Jurkat, Clone E6-1 (cell line): Measurements from ENCODE around the gene SNRPF. TPM values are rescaled to one million over a fixed set of nuclear protein-coding genes. Genes with fewer than 3 reads are reported as not detected.
"Not testable (repeated sequence)": the region's sequence is repeated elsewhere in the genome, so short reads cannot be mapped to it uniquely, and the experiment has no call there.

Experiments
- DNase-seq: peaks from one replicate; pipeline ENCODE4 v3.0.0-alpha.2; 2011; ENCODE audit warnings: low read depth, low spot score
- H3K4me3 ChIP-seq: 2 replicates; pipeline ENCODE4 v1.5.1; 2011; ENCODE audit warnings: mild to moderate bottlenecking, low read length, control low read depth, moderate library complexity
- polyA plus RNA-seq: library from polyadenylated mRNA; unstranded; fragments of >200 nt; gene quantifications from one replicate; pipeline ENCODE4 v1.2.1, GENCODE V29; 2012; ENCODE audit warnings: missing spikeins; ENCODE audit not compliant: insufficient read length, insufficient read depth

SNRPF gene
- 424 TPM for polyA plus RNA-seq

DNA sequence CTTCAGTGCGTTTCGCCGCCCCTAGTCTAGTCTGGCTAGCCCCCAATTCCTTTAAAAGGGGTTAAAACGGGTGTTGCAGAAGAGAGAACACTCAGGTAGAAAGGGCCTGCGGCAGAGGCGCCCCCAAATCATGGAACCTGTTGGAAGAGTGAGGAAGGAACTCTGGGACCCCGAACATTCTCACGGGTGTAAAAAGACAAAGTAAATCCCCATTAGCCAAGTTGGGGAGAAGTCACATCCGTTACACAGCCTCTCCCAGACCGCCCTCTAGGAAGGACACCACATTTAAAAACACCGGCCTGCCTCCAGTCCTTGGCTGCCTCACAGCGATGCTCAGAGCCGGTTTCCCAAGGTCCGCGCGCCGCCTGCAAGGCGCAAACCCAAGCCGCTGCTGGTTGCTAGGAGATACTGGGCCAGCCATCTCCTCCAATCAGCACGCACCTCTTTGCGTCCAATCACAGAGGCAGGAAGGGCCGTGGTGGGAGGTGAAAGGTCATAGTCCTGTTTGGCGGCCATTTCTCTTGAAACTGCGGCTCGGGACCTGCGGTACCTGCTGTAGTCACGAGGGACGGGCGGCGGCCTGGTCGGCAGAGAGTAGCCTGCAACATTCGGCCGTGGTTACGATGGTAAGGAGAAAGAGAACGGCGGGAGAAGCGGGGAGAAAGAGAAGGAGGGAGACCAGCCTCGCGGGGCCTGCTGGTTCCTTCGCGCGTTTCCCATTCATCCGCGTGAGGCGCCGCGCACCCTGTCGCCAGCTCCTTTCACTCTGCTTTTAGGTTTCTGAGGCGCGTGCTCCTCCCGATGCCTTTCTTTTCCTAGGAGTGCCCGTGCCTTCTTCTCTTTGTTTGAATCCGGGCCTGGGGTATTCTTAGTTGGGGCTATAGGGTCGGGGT, at the start of gene SNRPF:
Gene SNRPF (plus strand): TSS at position 502 of the 893 bp plus-strand sequence. CDS start 122 bp downstream, at position 624.
- DNase-seq, result peak; percentile 94
- peak within 1 kb of the TSS; percentile 98 for H3K4me3 ChIP-seq

DNA sequence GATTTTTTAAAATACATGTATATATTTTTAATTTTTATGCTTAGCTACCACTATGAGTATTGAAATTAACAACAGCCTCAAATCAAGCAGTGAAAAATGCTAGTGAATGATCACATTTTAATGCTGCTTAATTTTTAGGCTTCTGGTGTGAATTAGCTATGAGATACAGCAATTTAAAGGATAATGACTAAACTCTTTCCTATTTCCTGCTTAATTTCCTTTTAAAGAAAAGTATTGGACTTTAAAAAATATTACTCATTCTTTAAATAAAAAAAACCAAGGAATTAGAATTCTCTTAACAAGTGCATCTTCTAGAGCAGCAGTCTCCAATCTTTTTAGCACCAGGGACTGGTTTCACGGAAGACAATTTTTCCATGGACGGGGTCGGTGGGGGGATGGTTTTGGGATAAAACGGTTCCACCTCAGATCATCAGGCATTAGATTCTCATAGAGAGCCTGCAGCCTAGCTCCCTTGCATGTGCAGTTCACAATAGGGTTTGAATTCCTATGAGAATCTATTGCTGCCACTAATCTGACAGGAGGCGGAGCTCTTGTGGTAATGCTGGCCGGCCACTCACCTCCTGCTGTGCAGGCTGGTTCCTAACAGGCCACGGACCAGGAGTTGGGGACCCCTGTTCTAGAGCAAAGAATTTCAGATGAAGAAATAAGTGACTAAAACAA, 49.6 kb upstream of the SNRPF start:
- H3K4me3 ChIP-seq, result no peak overlapping the region
- no peak for DNase-seq

DNA sequence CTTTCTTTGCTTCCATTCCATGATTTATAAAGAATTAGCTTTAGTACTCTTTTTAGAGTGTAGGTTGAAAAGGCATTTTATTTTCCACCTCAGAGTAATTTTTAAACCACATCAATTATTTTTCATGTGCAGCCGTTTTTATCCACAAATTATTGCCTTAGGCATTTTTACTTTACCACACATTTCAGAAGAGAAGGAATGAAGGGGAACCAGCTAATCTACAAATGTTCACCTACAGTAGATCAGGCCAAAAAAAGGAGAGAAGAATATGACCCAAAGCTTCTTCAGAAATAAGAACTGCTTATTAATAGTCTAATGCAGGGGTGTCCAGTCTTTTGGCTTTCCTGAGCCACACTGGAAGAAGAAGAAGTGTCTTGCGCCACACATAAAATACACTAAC, 48.3 kb upstream of the SNRPF start:
- no peak overlapping the region for H3K4me3 ChIP-seq
- no peak for DNase-seq

DNA sequence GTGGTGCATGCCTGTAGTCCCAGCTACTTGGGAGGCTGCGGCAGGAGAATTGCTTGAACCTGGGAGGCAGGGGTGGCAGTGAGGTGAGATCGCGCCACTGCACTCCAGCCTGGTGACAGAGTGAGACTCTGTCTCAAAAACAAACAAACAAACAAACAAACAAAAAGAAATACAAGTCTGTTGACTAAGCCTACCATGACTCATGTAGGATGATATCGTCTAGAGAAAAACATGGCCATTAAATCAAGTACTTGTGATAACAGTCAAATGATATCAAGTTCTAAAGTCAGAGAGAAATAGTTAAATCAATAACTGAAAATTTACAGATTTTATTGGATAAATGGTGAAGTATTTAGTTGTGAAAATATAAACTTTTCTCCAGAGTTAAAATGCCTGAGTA, 46.6 kb upstream of the SNRPF start:
- DNase-seq, H3K4me3 ChIP-seq: not testable (repeated sequence)

DNA sequence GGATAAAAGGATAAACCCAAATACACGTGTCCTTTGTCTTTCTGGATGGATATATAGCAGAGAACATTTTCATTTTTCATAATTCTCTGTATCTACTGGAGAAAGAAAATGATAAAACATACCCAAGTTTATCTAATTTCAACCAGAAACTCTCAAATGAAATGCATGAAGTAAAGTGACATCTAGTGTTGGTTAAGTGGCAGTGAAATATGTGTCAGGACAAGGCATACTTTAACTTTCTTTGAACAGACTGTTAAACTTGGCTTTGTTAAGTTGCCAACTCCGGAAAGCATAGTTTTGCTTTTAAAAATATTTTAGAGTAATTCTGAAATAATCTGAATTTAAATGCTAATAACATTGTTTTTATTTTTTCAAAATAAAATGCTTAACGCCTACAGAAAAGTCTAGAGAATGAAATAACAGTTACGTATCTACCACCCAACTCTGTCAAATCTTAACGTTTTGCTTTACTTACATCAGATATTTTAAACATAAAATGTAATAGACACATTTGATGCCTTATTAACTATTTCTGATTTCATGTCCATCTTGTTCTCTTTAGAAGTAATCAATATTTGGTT, 43.0 kb upstream of the SNRPF start:
- H3K4me3 ChIP-seq, result no peak overlapping the region
- DNase-seq, result peak; percentile 24

DNA sequence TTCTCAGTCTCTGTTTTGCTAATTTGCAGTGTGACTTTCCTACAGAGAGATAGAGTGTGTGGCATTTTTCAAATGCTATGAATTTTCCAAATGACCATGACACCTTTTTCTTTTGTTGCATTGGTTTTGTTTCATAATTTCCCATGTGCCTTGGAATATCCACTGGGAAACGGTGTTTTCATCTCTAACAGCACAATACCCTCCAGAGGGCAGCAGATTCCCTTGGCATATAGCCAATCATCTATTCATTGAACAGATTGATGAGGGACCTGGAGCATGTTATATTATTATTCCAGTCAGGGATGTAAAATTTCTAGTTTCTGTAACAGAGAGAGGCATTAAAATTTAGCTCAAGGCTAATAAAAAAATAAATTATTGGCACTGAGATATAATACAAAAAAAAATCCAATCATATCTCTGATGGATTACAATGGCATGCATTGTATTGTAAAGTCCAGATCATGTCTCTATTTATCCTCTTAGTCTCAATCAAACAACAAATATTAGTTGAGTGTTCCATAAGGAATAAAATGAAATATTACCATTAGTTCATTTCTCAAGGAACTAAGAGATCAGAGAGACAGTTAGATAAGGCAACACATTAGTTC, 38.6 kb upstream of the SNRPF start:
- DNase-seq, result no peak
- H3K4me3 ChIP-seq, result no peak overlapping the region

DNA sequence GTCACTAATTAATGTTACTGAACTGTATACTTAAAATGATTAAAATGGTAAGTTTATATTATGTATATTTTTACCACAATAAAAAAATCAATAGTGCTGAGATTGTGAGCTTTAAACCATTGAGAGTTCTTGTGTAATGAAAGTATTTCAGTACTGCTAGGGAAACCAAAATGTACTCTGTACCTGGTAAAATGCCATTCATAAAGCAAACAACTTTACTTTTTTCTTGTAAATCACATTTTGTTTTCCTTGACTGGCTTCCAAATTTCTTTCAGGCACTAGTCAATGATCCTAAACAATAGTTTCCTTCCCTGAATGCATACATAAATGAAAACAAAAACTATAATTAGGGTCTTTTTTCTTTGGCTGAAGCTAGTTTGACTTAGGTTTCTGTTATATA, 29.4 kb upstream of the SNRPF start:
- DNase-seq, result no peak

DNA sequence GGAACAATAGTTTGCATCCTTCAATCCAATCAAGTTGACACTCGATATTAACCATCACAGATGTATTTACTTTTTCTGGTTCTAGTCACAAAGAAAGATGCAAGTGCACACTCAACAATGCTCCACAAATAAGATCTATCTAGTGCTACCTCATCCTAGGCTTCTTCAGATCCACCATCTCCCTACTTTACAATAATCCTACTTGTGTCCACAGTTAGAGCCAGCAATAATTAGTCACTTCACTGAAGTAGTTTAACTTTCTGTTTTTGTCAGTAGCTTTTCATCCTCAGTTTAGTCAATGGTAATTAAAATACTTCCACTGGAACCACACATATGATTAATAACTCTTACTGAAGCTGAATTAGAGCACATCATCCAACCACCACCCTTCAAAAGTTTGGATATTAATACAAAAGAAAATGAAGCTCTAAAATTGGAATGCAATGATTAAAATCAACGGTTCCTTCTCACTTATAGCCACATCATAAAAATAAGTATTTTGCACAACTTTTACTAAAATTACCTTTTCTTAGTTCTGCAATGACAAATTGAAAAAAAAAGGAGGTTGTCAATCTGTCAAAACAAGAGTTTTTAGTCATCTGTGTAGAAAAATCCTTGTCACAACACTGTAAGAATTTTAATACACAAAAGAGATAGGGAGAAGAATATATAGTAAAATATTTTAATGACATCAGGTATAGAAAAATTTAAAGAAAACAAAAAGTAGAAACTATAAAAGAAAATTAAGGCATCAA, 28.2 kb upstream of the SNRPF start:
- no peak for DNase-seq
- no peak overlapping the region for H3K4me3 ChIP-seq

More for the DNA sequence above, 29.4 kb upstream of the SNRPF start:
- H3K4me3 ChIP-seq, result no peak overlapping the region

DNA sequence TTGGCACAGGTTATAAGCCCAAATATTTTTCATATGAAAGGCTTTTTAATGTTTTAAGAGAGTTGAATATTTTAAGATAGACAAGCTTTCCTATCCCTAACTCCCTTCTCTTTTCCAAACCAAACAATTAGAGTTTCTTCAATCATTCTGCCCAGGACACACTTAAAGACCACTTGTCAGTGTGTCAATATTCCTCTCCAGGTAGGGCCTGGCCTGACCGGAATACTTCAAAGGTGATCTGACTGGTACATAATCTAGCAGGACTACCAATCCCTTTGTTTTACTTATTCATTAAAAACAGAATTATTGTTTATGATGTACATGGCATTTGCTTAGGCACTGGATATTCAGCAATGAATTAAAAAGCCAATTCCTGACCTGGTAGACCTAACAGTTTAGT, 24.2 kb upstream of the SNRPF start:
- H3K4me3 ChIP-seq, result no peak overlapping the region
- DNase-seq, result no peak

DNA sequence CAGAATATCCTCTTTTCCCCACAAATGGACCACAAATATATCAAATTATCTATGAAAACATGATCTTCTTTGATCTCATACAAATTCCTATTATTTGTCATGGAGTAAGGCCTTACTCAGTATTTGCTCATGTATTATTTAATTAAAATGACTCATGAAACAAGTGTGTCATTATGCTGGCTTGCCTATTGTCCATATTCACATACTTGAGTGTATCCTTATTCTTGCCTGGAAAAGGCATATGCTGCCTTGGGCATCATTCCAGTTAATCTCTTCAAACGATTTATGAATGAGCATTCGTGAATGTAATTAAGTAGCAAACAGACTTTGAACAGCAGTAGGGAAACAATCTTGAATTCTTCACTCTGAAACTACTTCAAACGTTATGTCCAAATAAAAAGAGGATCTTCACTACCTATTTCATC, 22.6 kb upstream of the SNRPF start:
- no peak overlapping the region for H3K4me3 ChIP-seq
- DNase-seq, result no peak

DNA sequence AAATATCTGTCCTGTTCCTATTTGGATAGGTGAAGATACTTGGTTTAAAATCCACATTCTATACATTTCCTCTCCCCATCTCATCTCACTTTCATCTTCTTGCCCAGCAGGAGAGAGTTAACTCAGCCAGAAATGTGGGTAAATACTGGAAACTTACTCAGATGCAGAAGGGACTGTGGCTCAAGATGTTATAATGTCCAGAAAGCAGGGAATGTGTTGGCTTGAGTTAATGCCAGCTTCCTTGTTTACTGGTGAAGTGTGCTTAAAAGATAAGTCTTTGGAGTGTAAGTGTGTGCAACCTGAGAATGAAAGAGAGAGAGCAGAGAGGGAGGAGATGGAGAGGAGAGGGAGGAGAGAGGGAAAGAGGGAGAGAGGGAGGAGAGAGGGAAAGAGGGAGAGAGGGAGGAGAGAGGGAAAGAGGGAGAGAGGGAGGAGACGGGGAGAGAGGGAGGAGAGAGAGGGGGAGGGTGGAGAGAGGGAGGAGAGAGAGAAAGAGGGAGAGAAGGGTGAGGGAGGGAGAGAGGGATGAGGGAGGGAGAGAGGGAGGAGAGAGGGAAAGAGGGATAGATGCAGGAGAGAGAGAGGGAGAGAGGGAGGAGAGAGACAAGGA, 22.0 kb upstream of the SNRPF start:
- DNase-seq, result no peak
- no peak overlapping the region for H3K4me3 ChIP-seq

DNA sequence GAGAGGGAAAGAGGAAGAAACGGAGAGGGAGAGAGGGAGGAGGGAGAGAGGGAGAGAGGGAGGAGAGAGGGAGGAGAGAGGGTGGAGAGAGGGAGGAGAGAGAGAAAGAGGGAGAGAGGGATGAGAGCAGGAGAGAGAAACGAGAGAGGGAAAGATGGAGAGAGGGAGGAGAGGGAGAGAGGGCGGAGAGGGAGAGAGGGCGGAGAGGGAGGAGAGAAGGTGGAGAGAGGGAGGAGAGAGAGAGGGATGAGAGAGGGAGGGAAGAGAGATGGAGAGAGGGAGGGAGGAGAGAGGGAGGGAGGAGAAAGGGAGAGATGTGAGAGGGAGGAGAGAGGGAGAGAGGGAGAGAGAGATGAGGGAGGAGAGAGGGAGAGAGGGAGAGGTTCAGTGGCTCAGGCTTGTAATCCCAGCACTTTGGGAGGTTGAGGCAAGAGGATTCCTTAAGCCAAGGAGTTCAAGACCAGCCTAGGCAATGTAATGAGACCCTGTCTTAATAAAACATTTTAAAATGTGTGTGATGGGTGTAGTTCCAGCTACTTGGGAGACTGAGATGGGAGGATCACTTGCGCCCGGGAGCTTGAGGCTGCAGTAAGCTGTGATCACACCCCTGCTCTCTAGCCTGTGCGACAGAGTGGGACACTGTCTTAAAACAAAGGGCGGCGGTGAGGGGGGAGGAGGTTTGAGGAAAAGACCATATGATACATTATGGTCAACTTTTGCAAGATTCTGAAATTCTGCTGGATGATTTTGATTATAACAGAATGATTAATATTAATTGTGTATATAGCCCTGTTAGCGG, 21.3 kb upstream of the SNRPF start:
- DNase-seq, result no peak
- H3K4me3 ChIP-seq, result no peak overlapping the region

DNA sequence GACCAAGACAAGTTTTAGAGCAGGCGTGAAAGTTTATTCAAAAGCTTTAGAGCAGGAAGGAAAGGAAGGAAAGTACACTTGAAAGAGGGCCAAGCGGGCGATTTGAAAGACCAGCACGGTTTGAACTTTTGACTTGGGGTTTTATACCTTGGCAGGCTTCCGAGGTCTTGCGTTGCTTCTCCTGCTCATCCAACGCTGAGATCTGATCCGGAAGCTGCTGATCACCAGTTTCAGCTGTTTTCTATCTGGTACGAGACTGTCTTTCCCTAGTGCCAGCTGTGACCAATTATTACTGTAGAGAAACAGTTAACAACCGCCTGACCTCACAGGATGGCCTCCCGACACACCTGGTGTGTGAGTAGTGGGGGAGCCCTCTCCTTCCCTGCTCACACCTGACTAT, 20.6 kb upstream of the SNRPF start:
- DNase-seq, result peak; percentile 64
- H3K4me3 ChIP-seq, result 0 out of 2 replicates have a peak overlapping the region, but pooled peaks have one; percentile 9

DNA sequence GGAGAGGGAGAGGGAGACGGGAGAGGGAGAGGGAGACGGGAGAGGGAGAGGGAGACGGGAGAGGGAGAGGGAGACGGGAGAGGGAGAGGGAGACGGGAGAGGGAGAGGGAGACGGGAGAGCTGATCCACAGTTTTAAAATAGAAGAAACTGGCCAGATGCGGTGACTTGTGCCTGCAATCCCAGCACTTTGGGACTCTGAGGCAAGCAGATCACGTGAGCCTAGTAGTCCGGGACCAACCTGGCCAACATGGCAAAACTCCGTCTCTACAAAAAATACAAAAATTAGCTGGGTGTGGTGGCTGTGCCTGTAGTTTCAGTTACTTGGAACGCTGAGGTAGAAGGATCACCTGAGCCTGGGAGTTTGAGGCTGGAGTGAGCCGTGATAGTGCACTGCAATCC, 16.3 kb upstream of the SNRPF start:
- DNase-seq, H3K4me3 ChIP-seq: not testable (repeated sequence)

DNA sequence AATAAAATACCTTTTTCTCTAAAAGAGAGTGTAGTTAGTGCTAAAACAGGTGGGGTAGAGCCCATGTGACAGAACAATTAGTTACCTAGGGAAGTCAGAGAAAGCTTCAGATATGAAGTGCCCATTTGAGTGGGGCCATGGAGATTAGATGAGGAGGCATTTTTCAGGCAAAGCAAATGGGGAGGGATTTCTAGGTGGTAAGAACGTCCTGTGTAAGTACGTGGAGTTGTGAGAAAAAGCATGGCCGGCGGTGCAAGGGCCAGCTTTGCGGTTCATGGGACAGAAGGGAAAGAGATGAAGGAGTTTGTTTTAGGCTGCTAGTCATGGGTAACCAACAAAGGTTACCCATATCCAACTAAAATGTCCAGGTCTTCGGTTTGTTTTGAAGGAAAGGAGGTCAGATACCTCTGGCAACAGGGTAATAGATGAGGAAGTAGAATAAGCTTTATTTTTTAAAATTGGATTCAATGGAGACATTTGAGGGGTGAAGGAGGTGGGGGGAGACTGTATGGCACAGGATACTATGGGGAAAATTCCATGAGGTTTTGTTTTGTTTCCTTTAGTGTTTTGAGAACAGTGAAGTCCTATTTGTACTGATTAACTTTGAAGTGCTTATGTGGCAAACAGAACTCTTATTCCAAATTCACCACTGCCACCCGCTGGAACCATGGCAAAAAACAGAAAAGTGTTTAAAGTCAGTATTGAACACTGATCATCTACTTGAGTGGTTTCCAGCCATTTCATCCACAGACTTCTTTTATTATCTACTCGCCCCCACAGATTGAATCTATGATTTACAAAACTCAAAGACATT, 10.0 kb upstream of the SNRPF start:
- DNase-seq, result no peak
- H3K4me3 ChIP-seq, result no peak overlapping the region

DNA sequence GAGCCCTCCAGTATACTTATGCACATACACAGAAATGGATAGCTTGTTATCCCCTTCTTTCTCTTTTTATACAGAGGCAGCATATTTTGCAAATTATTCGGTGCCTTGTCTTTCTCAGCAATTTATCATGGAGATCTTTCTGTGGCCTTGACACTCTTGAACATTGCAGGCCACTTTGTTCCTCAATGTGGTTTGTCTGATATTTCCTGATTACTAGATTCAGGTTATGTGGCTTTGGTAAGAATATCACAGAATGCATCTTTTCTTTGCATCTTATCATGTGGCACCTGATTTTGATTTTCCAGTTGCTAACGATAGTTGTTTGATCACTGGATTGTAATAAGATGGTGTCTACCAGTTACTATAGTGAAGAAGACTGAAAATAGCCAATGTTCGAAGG, 7.1 kb upstream of the SNRPF start:
- H3K4me3 ChIP-seq, result no peak overlapping the region
- peak; percentile 64 for DNase-seq

DNA sequence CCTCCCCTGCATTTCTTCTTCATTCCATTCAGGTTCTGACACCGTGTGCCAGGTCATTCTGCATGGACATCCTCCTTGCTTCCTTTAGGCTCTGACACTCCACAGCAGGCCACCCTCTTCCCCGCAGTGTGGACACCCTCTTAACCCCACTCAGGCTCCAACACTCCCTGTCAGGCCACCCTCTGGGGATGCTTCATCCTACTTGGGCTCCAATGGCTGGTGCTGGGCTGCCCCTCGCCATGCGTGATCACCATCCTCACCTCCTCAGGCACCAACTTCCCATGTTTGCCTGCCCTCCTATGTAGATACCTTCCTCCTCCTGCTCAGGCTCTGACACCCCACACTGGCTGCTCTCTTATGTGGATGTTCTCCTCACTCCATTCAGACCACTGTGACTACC, 6.6 kb upstream of the SNRPF start:
- no peak for DNase-seq
- H3K4me3 ChIP-seq, result no peak overlapping the region
